NCI-H2029 (cell line): ENCODE measurements around the gene GADL1.

Experiments
- DNase-seq: peaks from one replicate; lab custom pipeline; 2025; lab: John Stamatoyannopoulos, UW

GADL1 gene

GRCh38 chr3:30723211-30723610, 171.2 kb downstream of the GADL1 start:
- no peak for DNase-seq

DNA sequence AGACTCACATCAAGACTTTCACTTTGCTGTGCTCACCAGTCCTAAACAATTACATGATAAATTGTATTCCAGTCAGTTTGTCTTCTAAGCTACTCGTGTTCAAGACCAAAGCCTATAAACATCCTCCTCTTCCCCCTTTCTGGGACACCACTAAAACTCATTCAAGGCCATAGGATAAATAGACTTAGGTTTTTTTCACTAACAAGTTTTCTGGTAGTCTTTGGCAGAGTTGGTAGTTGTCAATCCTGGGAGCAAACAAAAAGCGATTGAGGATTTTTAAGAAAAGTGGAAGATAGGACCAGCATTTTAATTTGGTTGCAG, 173.2 kb downstream of the GADL1 start:
- no peak for DNase-seq

- DNase-seq: no peak
These were observed 173.7 kb downstream of the GADL1 start for GRCh38 chr3:30720586-30721313.

- DNase-seq: no peak
These were observed 174.9 kb downstream of the GADL1 start for GRCh38 chr3:30719536-30719935.

- DNase-seq: no peak
These were observed 180.5 kb downstream of the GADL1 start for GRCh38 chr3:30713885-30714503.

DNA sequence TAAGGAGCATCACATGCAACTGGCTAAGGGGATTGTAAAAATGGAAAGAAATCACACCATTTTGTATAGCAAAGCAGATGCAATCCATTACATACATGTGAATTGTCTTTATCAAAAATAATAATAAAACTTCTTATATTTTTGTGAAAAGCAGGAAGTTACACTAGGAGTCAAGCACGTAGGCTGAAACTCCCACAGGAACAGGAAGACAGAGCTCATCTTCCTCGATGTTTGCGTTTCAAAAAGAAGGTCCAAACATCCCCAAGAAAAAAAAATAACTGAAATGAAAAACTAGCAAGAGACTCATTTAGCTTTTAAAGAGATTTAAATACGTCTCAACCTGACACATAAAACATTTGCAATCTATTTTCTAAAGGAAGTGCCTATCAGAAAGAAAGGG, 181.5 kb downstream of the GADL1 start:
- no peak for DNase-seq

DNA sequence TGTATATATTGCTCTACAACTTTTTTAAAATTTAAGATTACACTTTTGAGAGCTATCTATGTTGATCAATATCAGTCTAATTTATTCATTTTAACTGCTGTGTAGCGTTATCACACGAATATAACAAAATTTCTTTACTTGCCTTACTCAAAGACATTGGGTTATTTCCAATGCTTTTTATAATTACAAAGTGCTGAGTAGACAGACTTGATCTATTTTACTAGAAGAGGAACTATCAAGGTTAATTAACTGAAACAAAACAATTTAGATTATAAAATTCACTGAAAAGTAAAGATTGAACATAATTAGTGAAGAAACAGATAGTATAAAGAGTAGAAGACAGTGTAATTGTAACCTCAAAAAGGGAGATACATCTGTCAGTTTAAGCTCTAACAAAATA, 182.6 kb downstream of the GADL1 start:
- no peak for DNase-seq

DNA sequence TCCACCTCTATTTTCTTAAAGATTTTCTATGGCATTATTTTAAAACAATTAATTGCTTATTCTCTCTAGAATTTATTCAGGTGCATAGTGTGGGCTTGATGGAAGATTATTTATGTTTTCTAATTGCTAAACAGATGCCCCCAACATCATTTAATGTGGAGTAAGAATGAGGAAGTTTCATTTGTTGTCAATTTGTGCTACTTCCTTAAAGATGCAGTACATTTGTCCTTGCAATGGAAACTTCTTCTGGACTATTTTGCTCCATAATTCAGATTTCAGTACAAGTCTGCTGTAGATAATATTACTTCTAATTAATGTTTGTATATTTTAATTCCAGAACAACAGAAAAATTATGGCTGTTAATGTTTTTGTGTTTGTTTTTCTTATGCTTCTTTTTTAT, 183.3 kb downstream of the GADL1 start:
- no peak for DNase-seq

DNA sequence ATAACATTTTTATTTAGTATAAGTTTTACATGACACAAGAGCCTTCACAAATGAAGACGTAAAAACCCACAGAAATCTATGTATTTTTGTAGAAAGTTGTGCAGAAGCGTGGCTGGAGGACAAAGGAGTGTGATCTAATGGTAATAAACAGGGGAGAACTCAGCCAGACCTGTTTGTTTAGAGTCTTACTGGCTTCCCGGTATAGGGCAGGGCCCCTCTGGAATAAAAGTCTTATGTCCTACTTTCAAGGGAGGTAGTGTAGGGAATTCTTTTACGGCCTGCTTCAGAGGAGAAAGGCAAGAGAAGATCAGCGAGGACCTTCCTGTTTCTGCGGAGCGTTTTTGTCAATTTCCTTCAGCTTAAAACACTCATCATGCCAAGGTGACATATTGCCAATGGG, 184.4 kb downstream of the GADL1 start:
- DNase-seq: no peak

- no peak for DNase-seq
These were observed 186.0 kb downstream of the GADL1 start for GRCh38 chr3:30708472-30708871.

DNA sequence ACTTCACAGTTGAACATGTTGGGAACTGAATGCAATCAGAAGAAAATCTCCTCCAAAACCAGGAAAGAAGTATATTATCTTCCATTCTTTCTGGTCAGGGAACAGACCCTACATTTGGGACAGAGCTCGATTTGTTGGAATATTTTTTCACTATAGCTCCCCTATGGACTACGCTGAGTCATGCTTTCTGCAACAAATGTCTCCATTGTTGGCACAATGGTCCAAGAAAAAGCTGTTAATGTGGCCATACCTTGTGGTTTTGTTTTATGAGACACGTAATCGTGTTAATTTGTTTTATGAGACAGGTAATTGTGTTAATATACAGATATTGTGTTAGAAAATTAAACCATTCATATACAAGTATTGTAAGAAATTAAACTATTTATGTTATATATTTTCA, 186.6 kb downstream of the GADL1 start:
- no peak for DNase-seq

DNA sequence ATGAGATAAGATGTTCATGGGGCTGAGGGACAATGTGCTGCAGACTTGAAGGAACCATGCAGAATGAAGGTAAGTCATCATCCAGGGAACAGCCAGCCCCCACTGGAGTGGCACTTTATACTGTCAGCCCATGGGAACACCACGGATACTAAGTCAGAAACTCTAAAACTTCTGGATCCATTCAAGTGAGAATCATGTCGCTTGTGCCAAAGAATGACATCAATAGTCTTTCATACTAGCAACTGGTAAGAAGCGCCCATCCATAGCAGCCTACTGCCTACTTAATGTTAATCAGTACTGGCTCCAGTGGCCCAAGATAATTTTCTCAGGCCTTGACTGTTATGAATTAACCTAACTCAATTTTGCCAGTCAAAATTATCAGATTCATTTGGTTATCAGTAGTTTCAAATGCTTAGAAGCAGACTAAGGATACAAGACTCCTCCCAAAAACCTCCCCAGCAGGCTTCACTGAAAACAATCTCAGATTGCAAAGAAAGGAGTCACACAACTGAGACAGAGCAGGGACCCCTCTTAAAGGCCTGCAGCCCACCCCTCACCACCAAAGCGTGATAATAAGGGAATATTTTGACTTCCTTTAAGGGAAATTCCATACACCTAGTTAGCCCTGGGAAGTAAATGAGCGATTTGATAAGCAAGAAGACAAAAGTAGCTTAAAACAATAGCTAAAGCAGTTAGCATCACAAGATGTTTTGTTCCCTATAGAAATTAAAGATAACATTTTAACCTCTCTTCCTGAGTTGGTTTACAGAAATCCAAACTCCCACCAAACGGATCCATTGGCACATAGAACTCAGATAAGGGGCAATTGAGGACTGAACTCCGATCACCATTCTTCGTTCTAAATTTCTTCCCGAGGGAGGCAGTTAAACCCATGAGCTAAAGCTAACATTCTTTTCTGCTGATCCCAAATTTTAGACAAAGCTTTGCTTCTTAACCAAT, 189.2 kb downstream of the GADL1 start:
- DNase-seq: no peak

- no peak for DNase-seq
These were observed 191.5 kb downstream of the GADL1 start for GRCh38 chr3:30702828-30703397.

GRCh38 chr3:30702038-30702827, 192.2 kb downstream of the GADL1 start:
- DNase-seq: no peak

- no peak for DNase-seq
These were observed 193.6 kb downstream of the GADL1 start for GRCh38 chr3:30700702-30701321.

DNA sequence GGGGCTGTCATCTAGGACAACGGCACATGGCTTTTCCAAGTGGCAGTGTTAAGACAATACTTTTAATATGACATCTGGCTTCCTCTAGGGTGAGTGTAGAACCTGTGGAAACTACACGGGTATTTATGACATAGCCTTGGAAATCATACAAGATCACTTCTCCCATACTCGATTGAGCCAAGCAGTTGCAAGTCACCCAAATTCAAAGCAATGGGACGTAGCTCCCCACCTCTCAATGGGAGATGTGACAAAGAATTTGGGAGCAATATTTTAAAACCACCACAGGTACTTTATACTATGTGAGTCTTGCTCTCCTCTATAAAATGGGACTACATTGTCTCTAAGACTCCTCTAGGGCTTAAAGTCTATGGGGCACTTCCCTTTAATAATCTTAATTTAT, 194.5 kb downstream of the GADL1 start:
- DNase-seq: no peak

DNA sequence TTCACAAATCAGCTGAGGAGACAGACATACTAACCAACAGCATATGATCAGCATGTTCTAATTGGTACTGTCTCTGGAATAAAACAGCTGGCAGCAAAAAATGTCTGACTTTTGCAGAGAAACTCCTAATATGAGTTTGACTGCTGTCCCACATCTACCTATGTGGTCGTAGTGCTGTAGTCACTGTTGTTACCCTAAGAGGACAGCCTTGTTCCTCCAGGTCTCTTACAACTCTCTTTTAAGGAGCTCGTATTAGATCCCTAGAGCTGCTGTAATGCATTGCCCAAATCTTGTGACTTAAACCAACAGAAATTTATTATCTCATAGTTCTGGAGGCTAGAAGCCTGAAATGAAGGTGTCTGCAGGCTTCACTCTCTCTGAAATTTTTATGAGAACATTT, 195.9 kb downstream of the GADL1 start:
- no peak for DNase-seq

DNA sequence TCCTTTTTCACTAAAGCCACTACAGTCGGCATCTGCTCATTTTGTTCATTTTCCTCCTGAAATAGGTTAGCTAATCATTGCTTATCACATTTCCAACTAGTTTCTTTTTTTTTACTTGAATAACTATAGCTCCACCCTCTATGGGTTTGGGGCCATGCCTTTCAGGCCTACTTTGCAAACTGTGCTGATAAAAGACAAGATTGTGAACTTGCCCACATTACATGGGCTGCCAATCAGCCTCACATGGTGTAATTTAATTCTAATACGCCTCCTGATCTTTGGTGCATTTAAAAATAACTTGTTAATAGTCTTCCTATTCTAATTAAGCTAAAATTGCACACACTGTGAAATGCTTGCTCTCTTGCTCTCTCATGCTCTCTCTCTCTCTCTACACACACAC, 197.6 kb downstream of the GADL1 start:
- no peak for DNase-seq

DNA sequence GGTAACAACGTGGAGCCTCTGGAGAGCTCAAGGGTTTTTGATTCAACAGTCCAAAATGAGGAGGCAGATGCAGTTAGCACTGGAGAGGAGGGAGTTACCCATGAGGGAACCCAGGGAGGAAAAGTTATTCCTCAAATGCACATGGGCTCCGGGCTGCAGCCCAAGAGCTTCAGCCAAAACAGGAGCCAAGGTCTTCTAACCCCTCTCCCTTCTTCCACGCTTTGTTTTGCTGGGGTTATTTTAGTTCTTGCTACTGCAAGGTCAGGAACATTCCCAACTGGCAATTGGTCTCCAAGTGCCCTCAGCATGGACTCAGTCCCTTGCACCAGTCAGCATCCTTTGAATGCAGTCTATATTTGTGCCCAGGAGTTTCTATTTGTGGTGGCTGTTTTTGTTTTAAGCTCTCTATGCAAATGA, 198.1 kb downstream of the GADL1 start:
- no peak for DNase-seq

DNA sequence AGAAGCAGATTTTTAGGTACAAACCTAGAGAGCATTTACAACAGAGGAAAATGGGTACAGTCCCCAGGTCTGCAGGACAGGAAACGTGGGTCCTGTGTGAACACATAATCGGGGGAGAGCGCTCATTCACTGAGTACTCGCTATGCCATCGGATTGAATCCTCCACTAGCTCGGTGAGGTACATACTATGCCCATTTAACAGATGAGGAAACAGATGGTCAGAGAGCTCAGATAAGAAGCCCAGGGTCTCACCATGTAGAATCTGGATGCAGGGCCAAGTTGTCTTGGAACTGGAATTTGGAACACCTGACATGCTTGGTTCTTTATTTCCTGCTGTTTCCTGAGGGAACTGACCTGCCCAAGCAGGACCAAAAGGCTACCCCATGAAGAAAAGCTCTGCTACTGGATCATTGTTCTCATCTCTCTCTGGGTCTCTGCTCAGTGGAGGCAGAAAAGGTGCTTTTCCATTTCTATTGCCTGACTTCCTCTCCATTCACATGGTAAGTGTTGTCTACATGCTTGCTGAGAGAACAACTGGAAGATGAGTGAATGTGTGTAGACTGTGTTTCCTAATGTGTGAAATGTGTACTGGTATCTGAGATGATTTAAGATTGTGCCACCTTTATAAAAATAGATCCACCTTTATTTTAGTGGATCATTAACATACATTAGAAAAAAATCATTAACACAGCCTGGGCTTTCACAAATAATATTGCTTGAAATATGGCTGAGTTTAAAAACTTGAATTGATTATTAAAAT, 199.0 kb downstream of the GADL1 start:
- DNase-seq: no peak

- no peak for DNase-seq
These were observed 199.8 kb downstream of the GADL1 start for GRCh38 chr3:30694668-30695067.
